B cell (primary cell): ENCODE results near the gene C10orf143. TPM values are rescaled to one million over a fixed set of nuclear protein-coding genes. Genes with fewer than 3 reads are reported as not detected.

Experiments
- ATAC-seq: fragments of 200-7000 bp; cut with Tn5 transposase; one replicate; pipeline ENCODE4 v1.10.0; 2021; ENCODE audit warnings: low read depth, mild to moderate bottlenecking, moderate number of reproducible peaks, moderate library complexity
- CTCF ChIA-PET: fragments of 350-600 bp; sonication (Branson Sonifier 250); formaldehyde crosslinking; loops from one replicate; lab custom pipeline; 2021; ENCODE audit warnings: antibody characterized with exemption, inconsistent platforms; lab: Charles Lee
- POLR2A ChIA-PET: fragments of 350-600 bp; sonication (Branson Sonifier 250); formaldehyde crosslinking; loops from one replicate; lab custom pipeline; 2021; ENCODE audit warnings: antibody characterized with exemption; lab: Charles Lee
- DNase-seq: peaks from one replicate; pipeline ENCODE4 v3.0.0; 2013
- H2AFZ ChIP-seq: 2 replicates; pipeline ENCODE4 v1.6.1; 2012; ENCODE audit warnings: mild to moderate bottlenecking, low read depth, low read length; ENCODE audit not compliant: insufficient read depth, poor library complexity, severe bottlenecking
- H3K27ac ChIP-seq, 2 donors: 1 replicate in 1 of 2; 2 replicates in 1 of 2; pipeline ENCODE4 v1.5.1; 2012 to 2013; ENCODE audit warnings: low read length in 2 of 2, mild to moderate bottlenecking in 2 of 2, moderate library complexity in 1 of 2
- H3K27me3 ChIP-seq, 4 experiments: fragments of 200-600 bp in 1 of 4; sonication (generic) in 1 of 4; replicated peaks in 1 of 4; 1 replicate in 2 of 4; 2 replicates in 2 of 4; pipeline versions ENCODE4 v1.6.1 to v1.7.0; 2013 to 2016; ENCODE audit warnings: low read length in 3 of 4, mild to moderate bottlenecking in 2 of 4, mixed read lengths in 1 of 4, moderate library complexity in 1 of 4; ENCODE audit not compliant: insufficient read depth in 4 of 4, control insufficient read depth in 3 of 4; ENCODE audit errors: control extremely low read depth in 1 of 4
- H3K36me3 ChIP-seq, 2 experiments: replicated peaks in 1 of 2; 1 replicate in 1 of 2; 2 replicates in 1 of 2; pipeline versions ENCODE4 v1.6.1 to v1.7.1; 2013; ENCODE audit warnings: low read length in 1 of 2; ENCODE audit not compliant: insufficient read depth in 2 of 2, control insufficient read depth in 1 of 2; ENCODE audit errors: control extremely low read depth in 1 of 2, extremely low read depth in 1 of 2
- H3K4me1 ChIP-seq, 2 donors: fragments of 200-600 bp in 1 of 2; sonication (generic) in 1 of 2; 1 replicate in 1 of 2; 2 replicates in 1 of 2; pipeline versions ENCODE4 v1.5.1 to v1.6.1; 2013 to 2017; ENCODE audit warnings: low read length in 2 of 2; ENCODE audit not compliant: control insufficient read depth in 2 of 2, insufficient read depth in 2 of 2
- H3K4me2 ChIP-seq: replicated peaks from 2 replicates; pipeline ENCODE3; 2012; ENCODE audit warnings: mild to moderate bottlenecking, low read depth, low read length; ENCODE audit not compliant: poor library complexity, severe bottlenecking
- H3K4me3 ChIP-seq, 5 experiments: fragments of 200-600 bp in 1 of 5; sonication (generic) in 1 of 5; 1 replicate in 3 of 5; 2 replicates in 2 of 5; pipeline versions ENCODE4 v1.5.1 to v1.7.0; 2011 to 2016; ENCODE audit warnings: low read length in 4 of 5, mild to moderate bottlenecking in 4 of 5, low read depth in 2 of 5, control low read depth in 1 of 5, moderate library complexity in 1 of 5; ENCODE audit not compliant: insufficient read depth in 1 of 5; ENCODE audit errors: control extremely low read depth in 1 of 5, extremely low read depth in 1 of 5
- H3K79me2 ChIP-seq: fragments of 200-600 bp; sonication (generic); one replicate; pipeline ENCODE4 v1.6.0; 2016; ENCODE audit warnings: low read length; ENCODE audit not compliant: control insufficient read depth, insufficient read depth
- H3K9ac ChIP-seq: fragments of 200-600 bp; sonication (generic); 2 replicates; pipeline ENCODE4 v1.6.1; 2017; ENCODE audit warnings: mild to moderate bottlenecking, low read length, moderate library complexity
- H3K9me3 ChIP-seq, 3 donors: one replicate each; pipeline versions ENCODE4 v1.6.1 to v1.7.1; 2013; ENCODE audit warnings: low read length in 2 of 3; ENCODE audit not compliant: control insufficient read depth in 2 of 3, insufficient read depth in 1 of 3; ENCODE audit errors: control extremely low read depth in 1 of 3
- H4K20me1 ChIP-seq: 2 replicates; pipeline ENCODE4 v1.6.0; 2012; ENCODE audit warnings: mild to moderate bottlenecking, low read length; ENCODE audit not compliant: insufficient read depth, control insufficient read depth, poor library complexity, severe bottlenecking
- H3K27ac Mint-ChIP-seq: one replicate; pipeline ENCODE4 v1.8.0; 2021; ENCODE audit warnings: mixed read lengths
- H3K27me3 Mint-ChIP-seq: one replicate; pipeline ENCODE4 v1.8.0; 2021; ENCODE audit warnings: mixed read lengths
- H3K4me1 Mint-ChIP-seq: one replicate; pipeline ENCODE4 v1.8.0; 2021; ENCODE audit warnings: mixed read lengths
- H3K4me3 Mint-ChIP-seq: one replicate; pipeline ENCODE4 v1.8.0; 2021; ENCODE audit warnings: mixed read lengths
- H3K9me3 Mint-ChIP-seq: one replicate; pipeline ENCODE4 v1.8.0; 2022; ENCODE audit warnings: mixed read lengths; ENCODE audit not compliant: insufficient read depth
- CTCF ChIP-seq: fragments of 200-600 bp; IDR thresholded peaks from one replicate; pipeline ENCODE4 v1.8.0; 2022; ENCODE audit warnings: antibody characterized with exemption, mild to moderate bottlenecking
- EZH2 ChIP-seq: IDR thresholded peaks from 2 replicates; pipeline ENCODE4 v1.6.1; 2012; ENCODE audit warnings: borderline replicate concordance, low read depth, mild to moderate bottlenecking, moderate library complexity, low read length; ENCODE audit not compliant: insufficient read depth, poor library complexity, severe bottlenecking
- WGBS: methylation state at CpG from one replicate; pipeline ENCODE4 v1.1.5; 2013; ENCODE audit warnings: missing lambda C conversion rate; ENCODE audit not compliant: insufficient coverage; 5-methylcytosine and 5-hydroxymethylcytosine counted together
- intact Hi-C: fragments of 100-400 bp; cut with micrococcal nuclease; formaldehyde crosslinking; loops from one replicate; pipeline ENCODE4 v1.10.0; 2022
- polyA plus RNA-seq: library from polyadenylated mRNA; depleted of rRNA; stranded (reverse); fragments of >200 nt; gene quantifications from 2 replicates; pipeline ENCODE4 v1.2.3, GENCODE V29; 2012
- total RNA-seq, 2 donors: library from RNA; stranded (reverse); fragments of 120-200 nt in 1 of 2; gene quantifications; 1 replicate in 1 of 2; 2 replicates in 1 of 2; pipeline versions ENCODE4 v1.2.3 to v1.2.4, GENCODE V29; 2013 to 2022

Gene C10orf143
- total and polyA plus RNA-seq, 2 donors (not counting 1 experiment from before 2014, with no cell fraction given): 9.1 to 12.8 TPM

GRCh38 chr10:130109796-130110245, 809 bp downstream of the C10orf143 start:
- peaks cover 10% of the 10 kb centered on the region for H4K20me1 ChIP-seq
- H3K9me3 Mint-ChIP-seq: no peaks in the 10 kb centered on the region
- intact Hi-C loops: loop anchor here (1.0 to 10.0 kb wide), 4 partner anchors 637 to 1963 kb away; partner anchors contain the start of gene PPP2R2D
- peak overlapping the region; percentile 99 for H3K4me3 Mint-ChIP-seq
- ATAC-seq (no peak), DNase-seq (peak; percentile 90)
- H3K27ac Mint-ChIP-seq: peak overlapping the region; percentile 99
- peak overlapping the region; percentile 91 to 98 (median 95) for H3K4me3 ChIP-seq
- peaks cover 0 to 2% of the 10 kb centered on the region in 2 experiments for H3K36me3 ChIP-seq
- H3K4me1 Mint-ChIP-seq: peaks cover 42% of the 10 kb centered on the region
- H3K27ac ChIP-seq: peak overlapping the region; percentile 87 to 96
- WGBS: 0% methylated on average over 9 of the region's 9 CpGs
- ChIA-PET CTCF (interaction anchor here (0.6 to 4.1 kb wide), 12 partner anchors 9 to 1078 kb away, joined by 3 to 49 read pairs (median 5); partner anchors contain the start of gene GLRX3), POLR2A (interaction anchor here (0.6 to 3.1 kb wide), 5 partner anchors 17 to 643 kb away, joined by 3 to 45 read pairs (median 5); partner anchors contain the start of genes GLRX3 and MGMT)
- TF ChIP-seq CTCF: peak; percentile 96
- TF ChIP-seq EZH2: no peak
- H3K4me1 ChIP-seq: peaks cover 21 to 23% of the 10 kb centered on the region in 2 donors
- H3K9me3 ChIP-seq: no peaks in the 10 kb centered on the region
- H3K4me2 ChIP-seq: peak overlapping the region; percentile 89
- H2AFZ ChIP-seq: peak overlapping the region; percentile 97
- H3K27me3 Mint-ChIP-seq: no peaks in the 10 kb centered on the region
- H3K79me2 ChIP-seq: peaks cover 11% of the 10 kb centered on the region
- no peaks in the 10 kb centered on the region for H3K27me3 ChIP-seq
- H3K9ac ChIP-seq: peak overlapping the region; percentile 83
